Neural progenitor cell (in vitro differentiated cells): ENCODE measurements around the gene RNF125. TPM values are rescaled to one million over a fixed set of nuclear protein-coding genes. Genes with fewer than 3 reads are reported as not detected.
"Not testable (repeated sequence)": the region's sequence is repeated elsewhere in the genome, so short reads cannot be mapped to it uniquely, and the experiment has no call there.

ENCODE experiments used
- DNase-seq: peaks from one replicate; pipeline ENCODE4 v3.0.0-alpha.2; 2016; ENCODE audit warnings: low spot score
- H2AFZ ChIP-seq: fragments of 200-600 bp; sonication (generic); replicated peaks from 2 replicates; pipeline ENCODE4 v1.6.1; 2016; ENCODE audit warnings: antibody characterized with exemption
- H3F3A ChIP-seq: fragments of 200-600 bp; sonication (generic); 2 replicates; pipeline ENCODE4 v1.6.1; 2016; ENCODE audit warnings: antibody characterized with exemption, low read depth
- H3K27ac ChIP-seq: fragments of 200-600 bp; sonication (generic); 2 replicates; pipeline ENCODE4 v1.5.1; 2016; ENCODE audit warnings: mild to moderate bottlenecking
- H3K27me3 ChIP-seq: fragments of 200-600 bp; sonication (generic); 2 replicates; pipeline ENCODE4 v1.6.1; 2016; ENCODE audit warnings: mild to moderate bottlenecking, moderate library complexity
- H3K36me3 ChIP-seq: fragments of 200-600 bp; sonication (generic); 2 replicates; pipeline ENCODE4 v1.5.1; 2016
- H3K4me1 ChIP-seq: fragments of 200-600 bp; sonication (generic); 2 replicates; pipeline ENCODE4 v1.6.1; 2016; ENCODE audit warnings: mixed run types
- H3K4me2 ChIP-seq: fragments of 200-600 bp; sonication (generic); 2 replicates; pipeline ENCODE4 v1.6.1; 2016
- H3K4me3 ChIP-seq: fragments of 200-600 bp; sonication (generic); 2 replicates; pipeline ENCODE4 v1.5.1; 2016
- H3K79me2 ChIP-seq: fragments of 200-600 bp; sonication (generic); 2 replicates; pipeline ENCODE4 v1.6.1; 2016; ENCODE audit warnings: low read depth
- H3K9ac ChIP-seq: fragments of 200-600 bp; sonication (generic); 2 replicates; pipeline ENCODE4 v1.6.1; 2016
- H3K9me3 ChIP-seq: fragments of 200-600 bp; sonication (generic); 2 replicates; pipeline ENCODE4 v1.5.1; 2016; ENCODE audit warnings: low read depth
- H4K20me1 ChIP-seq: fragments of 200-600 bp; sonication (generic); 2 replicates; pipeline ENCODE4 v1.6.1; 2016; ENCODE audit warnings: low read depth
- H3K27ac Mint-ChIP-seq: 3 replicates; pipeline ENCODE4 v1.8.0; 2021; ENCODE audit warnings: mixed read lengths
- H3K27me3 Mint-ChIP-seq: 2 replicates; pipeline ENCODE4 v1.8.0; 2022; ENCODE audit warnings: low read depth, mild to moderate bottlenecking, inconsistent platforms, moderate library complexity, mixed read lengths; ENCODE audit not compliant: insufficient read depth
- H3K36me3 Mint-ChIP-seq: 3 replicates; pipeline ENCODE4 v1.8.0; 2021; ENCODE audit warnings: mixed read lengths
- H3K4me1 Mint-ChIP-seq: 3 replicates; pipeline ENCODE4 v1.8.0; 2021; ENCODE audit warnings: mixed read lengths
- H3K4me3 Mint-ChIP-seq: 3 replicates; pipeline ENCODE4 v1.8.0; 2021; ENCODE audit warnings: mild to moderate bottlenecking, moderate library complexity, mixed read lengths
- H3K9me3 Mint-ChIP-seq: 3 replicates; pipeline ENCODE4 v1.8.0; 2020; ENCODE audit warnings: mixed read lengths
- CTCF ChIP-seq: fragments of 200-600 bp; sonication (generic); IDR thresholded peaks from 2 replicates; pipeline ENCODE4 v1.5.1; 2017; ENCODE audit warnings: antibody characterized with exemption, mild to moderate bottlenecking
- EZH2 ChIP-seq: fragments of 200-600 bp; sonication (generic); IDR thresholded peaks from 2 replicates; pipeline ENCODE4 v1.6.1; 2017; ENCODE audit warnings: antibody characterized with exemption, mild to moderate bottlenecking, moderate library complexity
- EZH2phosphoT487 ChIP-seq: fragments of 200-600 bp; sonication (generic); IDR thresholded peaks from 2 replicates; pipeline ENCODE4 v1.6.1; 2017; ENCODE audit warnings: antibody characterized with exemption
- total RNA-seq: library from RNA; depleted of rRNA; stranded (reverse); fragments of >200 nt; gene quantifications from 2 replicates; pipeline ENCODE4 v1.2.3, GENCODE V29; 2015; ENCODE audit warnings: low replicate concordance

RNF125 gene
- total RNA-seq, 1 donor from 2014 or later, result 10.2 TPM

GRCh38 chr18:32010124-32010721, 8.4 kb upstream of the RNF125 start:
- Histone ChIP-seq H3K27me3 (no peaks in the 10 kb centered on the region), H3K79me2 (no peaks in the 10 kb centered on the region), H3K9me3 (no peaks in the 10 kb centered on the region), H3K36me3 (no peaks in the 10 kb centered on the region), H4K20me1 (no peaks in the 10 kb centered on the region), H2AFZ (peak overlapping the region; percentile 57), H3K4me3 (no peak overlapping the region), H3K4me2 (no peak overlapping the region), H3K9ac (no peak overlapping the region), H3K4me1 (no peaks in the 10 kb centered on the region), H3K27ac (no peak overlapping the region), H3F3A (no peaks in the 10 kb centered on the region)
- Mint-ChIP-seq H3K9me3 (peaks cover 5% of the 10 kb centered on the region), H3K36me3 (no peaks in the 10 kb centered on the region), H3K4me3 (no peak overlapping the region), H3K27me3 (peaks cover 3% of the 10 kb centered on the region), H3K27ac (no peak overlapping the region), H3K4me1 (no peaks in the 10 kb centered on the region)
- TF ChIP-seq CTCF (no peak), EZH2phosphoT487 (no peak), EZH2 (no peak)
- no peak for DNase-seq

- H3K27me3 Mint-ChIP-seq, result peaks cover 3% of the 10 kb centered on the region
- H3F3A ChIP-seq, result no peaks in the 10 kb centered on the region
- H3K27ac ChIP-seq, result no peak overlapping the region
- H2AFZ ChIP-seq, result no peak overlapping the region
- no peak overlapping the region for H3K4me3 ChIP-seq
- no peak overlapping the region for H3K27ac Mint-ChIP-seq
- H3K4me1 Mint-ChIP-seq, result no peaks in the 10 kb centered on the region
- H3K4me2 ChIP-seq, result no peak overlapping the region
- no peaks in the 10 kb centered on the region for H3K36me3 Mint-ChIP-seq
- no peaks in the 10 kb centered on the region for H3K79me2 ChIP-seq
- H3K9me3 Mint-ChIP-seq, result peaks cover 5% of the 10 kb centered on the region
- no peaks in the 10 kb centered on the region for H3K36me3 ChIP-seq
- TF ChIP-seq CTCF (no peak), EZH2phosphoT487 (no peak), EZH2 (no peak)
- H3K4me3 Mint-ChIP-seq, result no peak overlapping the region
- H4K20me1 ChIP-seq, result no peaks in the 10 kb centered on the region
- H3K27me3 ChIP-seq, result no peaks in the 10 kb centered on the region
- no peaks in the 10 kb centered on the region for H3K4me1 ChIP-seq
- no peak for DNase-seq
- no peak overlapping the region for H3K9ac ChIP-seq
- no peaks in the 10 kb centered on the region for H3K9me3 ChIP-seq
Observed at GRCh38 chr18:32011193-32011592, 7.4 kb upstream of the RNF125 start.

GRCh38 chr18:32019251-32019948, 775 bp downstream of the RNF125 start:
- Histone ChIP-seq H3K4me1 (peaks cover 7% of the 10 kb centered on the region), H3K79me2 (peaks cover 7% of the 10 kb centered on the region), H3K36me3 (no peaks in the 10 kb centered on the region), H3F3A (peaks cover 28% of the 10 kb centered on the region), H3K4me3 (peak overlapping the region; percentile 64), H3K27ac (no peak overlapping the region), H3K9ac (no peak overlapping the region), H3K4me2 (peak overlapping the region; percentile 94), H2AFZ (peak overlapping the region; percentile 100), H3K27me3 (peaks cover 17% of the 10 kb centered on the region), H4K20me1 (no peaks in the 10 kb centered on the region), H3K9me3 (no peaks in the 10 kb centered on the region)
- TF ChIP-seq EZH2 (no peak), EZH2phosphoT487 (no peak), CTCF (peak; percentile 3)
- peaks cover 14% of the 10 kb centered on the region for H3K4me1 Mint-ChIP-seq
- no peak overlapping the region for H3K27ac Mint-ChIP-seq
- H3K4me3 Mint-ChIP-seq, result peak overlapping the region; percentile 89
- peak; percentile 53 for DNase-seq
- no peaks in the 10 kb centered on the region for H3K9me3 Mint-ChIP-seq
- no peaks in the 10 kb centered on the region for H3K36me3 Mint-ChIP-seq
- H3K27me3 Mint-ChIP-seq, result peaks cover 9% of the 10 kb centered on the region

- peak overlapping the region; percentile 89 for H3K4me3 Mint-ChIP-seq
- not testable (repeated sequence) for H3K36me3 ChIP-seq, H3K27me3 Mint-ChIP-seq, H3K27ac ChIP-seq, H3K4me1 ChIP-seq, H3K9ac ChIP-seq, H3K9me3 Mint-ChIP-seq, H4K20me1 ChIP-seq, H3K9me3 ChIP-seq, H3K36me3 Mint-ChIP-seq, H3K79me2 ChIP-seq, H3K27ac Mint-ChIP-seq, DNase-seq
- Histone ChIP-seq H3K4me3 (peak overlapping the region; percentile 64), H3F3A (peaks cover 28% of the 10 kb centered on the region), H3K4me2 (peak overlapping the region; percentile 94), H3K27me3 (peaks cover 17% of the 10 kb centered on the region), H2AFZ (peak overlapping the region; percentile 100)
- peaks cover 14% of the 10 kb centered on the region for H3K4me1 Mint-ChIP-seq
Observed at GRCh38 chr18:32019949-32020625, 1.5 kb downstream of the RNF125 start.
